Transverse colon (tissue), 3 donors: Measurements from ENCODE around the gene IFIT5.
"Not testable (repeated sequence)": the region's sequence is repeated elsewhere in the genome, so short reads cannot be mapped to it uniquely, and the experiment has no call there.

Source experiments
- POLR2A ChIP-seq: fragments of 450-650 bp; IDR thresholded peaks from one replicate; pipeline ENCODE4 v1.6.1; 2016; ENCODE audit warnings: antibody characterized with exemption, mild to moderate bottlenecking, moderate library complexity
- TF ChIP-seq, protein P1 (sequence below), 5 experiments: fragments of 200-600 bp in 3 of 5; fragments of 450-650 bp in 2 of 5; sonication (generic) in 3 of 5; IDR thresholded peaks; 1 replicate in 2 of 5; 2 replicates in 3 of 5; pipeline ENCODE4 v1.5.1; 2016 to 2017; ENCODE audit warnings: antibody characterized with exemption in 5 of 5, inconsistent platforms in 3 of 5, mild to moderate bottlenecking in 2 of 5, moderate library complexity in 1 of 5

- TF ChIP-seq, protein P1, sequence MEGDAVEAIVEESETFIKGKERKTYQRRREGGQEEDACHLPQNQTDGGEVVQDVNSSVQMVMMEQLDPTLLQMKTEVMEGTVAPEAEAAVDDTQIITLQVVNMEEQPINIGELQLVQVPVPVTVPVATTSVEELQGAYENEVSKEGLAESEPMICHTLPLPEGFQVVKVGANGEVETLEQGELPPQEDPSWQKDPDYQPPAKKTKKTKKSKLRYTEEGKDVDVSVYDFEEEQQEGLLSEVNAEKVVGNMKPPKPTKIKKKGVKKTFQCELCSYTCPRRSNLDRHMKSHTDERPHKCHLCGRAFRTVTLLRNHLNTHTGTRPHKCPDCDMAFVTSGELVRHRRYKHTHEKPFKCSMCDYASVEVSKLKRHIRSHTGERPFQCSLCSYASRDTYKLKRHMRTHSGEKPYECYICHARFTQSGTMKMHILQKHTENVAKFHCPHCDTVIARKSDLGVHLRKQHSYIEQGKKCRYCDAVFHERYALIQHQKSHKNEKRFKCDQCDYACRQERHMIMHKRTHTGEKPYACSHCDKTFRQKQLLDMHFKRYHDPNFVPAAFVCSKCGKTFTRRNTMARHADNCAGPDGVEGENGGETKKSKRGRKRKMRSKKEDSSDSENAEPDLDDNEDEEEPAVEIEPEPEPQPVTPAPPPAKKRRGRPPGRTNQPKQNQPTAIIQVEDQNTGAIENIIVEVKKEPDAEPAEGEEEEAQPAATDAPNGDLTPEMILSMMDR (IDR thresholded peaks at IDR 0.05): not testable (repeated sequence)
- TF ChIP-seq POLR2A: not testable (repeated sequence)
Observed at GRCh38 chr10:89406178-89406577, 8.2 kb upstream of the IFIT5 start.
